Measurements from ENCODE around the gene C1orf35. TPM values are rescaled to one million over a fixed set of nuclear protein-coding genes. Genes with fewer than 3 reads are reported as not detected.
A peak's percentile ranks its signal among the peaks of the same experiment; 100 is the strongest.

C1orf35 gene
- total RNA-seq, 3 donors from 2014 or later = 11.5 to 17.0 (median 15.7) TPM

- H3K4me3 ChIP-seq = no peak overlapping the region
- H3K9me3 ChIP-seq = no peaks in the 10 kb centered on the region
- intact Hi-C loops (cut with DNase I; ENCODE audit: low total_unique reads) = no loop called here
- peaks cover 5 to 48% of the 10 kb centered on the region in 2 donors for H3K27me3 ChIP-seq
- no peak overlapping the region for H3K27ac ChIP-seq
- TF ChIP-seq CTCF (IDR thresholded peaks at IDR 0.05) = no peak
- no peak for TF ChIP-seq POLR2AphosphoS5 (IDR thresholded peaks at IDR 0.05)
- TF ChIP-seq POLR2A (IDR thresholded peaks at IDR 0.05) = no peak
- peak in 1 of 2 donors; percentile 48 for DNase-seq (ENCODE audit: low spot score in 2 of 2)
- H3K36me3 ChIP-seq = no peaks in the 10 kb centered on the region
- no peaks in the 10 kb centered on the region for H3K4me1 ChIP-seq
Measured at GRCh38 chr1:228058172-228058948, 44.8 kb downstream of the C1orf35 start.

Other genes with a start within 250 kb of the C1orf35 start
- gene WNT9A, start 155.4 kb downstream of the C1orf35 start, total RNA-seq = 1 to 10 TPM; 1.1 to 2.5 (median 1.3) TPM
- under 1 TPM in 1 of 3 donors, not detected in 2; 0.29 TPM for gene WNT3A, start 96.3 kb downstream of the C1orf35 start, total RNA-seq
- gene ARF1, start 20.6 kb downstream of the C1orf35 start, total RNA-seq = 100 to 1,000 TPM; 263 to 295 (median 292) TPM
- 100 to 1,000 TPM in 2 of 3 donors, 10 to 100 TPM in 1; 76.4 to 108 (median 102) TPM for gene MRPL55, start 6.0 kb upstream of the C1orf35 start, total RNA-seq
- gene GUK1, start 37.0 kb upstream of the C1orf35 start, total RNA-seq = 100 to 1,000 TPM; 218 to 413 (median 333) TPM
- 1 to 10 TPM; 1.3 TPM for gene GJC2, start 46.6 kb upstream of the C1orf35 start, total RNA-seq
- 1 to 10 TPM; 3.4 to 4.1 (median 3.9) TPM for gene IBA57, start 62.5 kb upstream of the C1orf35 start, total RNA-seq
- gene OBSCN, start 104.7 kb upstream of the C1orf35 start, total RNA-seq = 10 to 100 TPM in 2 of 3 donors, 1 to 10 TPM in 1; 3.0 to 40.0 (median 27.9) TPM